HepG2 (cell line): ENCODE measurements around the gene PKDREJ. TPM values are rescaled to one million over a fixed set of nuclear protein-coding genes. Genes with fewer than 3 reads are reported as not detected.

Source experiments
- ATF4 ChIP-seq, 2 experiments: fragments of 450-650 bp in 1 of 2; sonication (generic) in 1 of 2; formaldehyde crosslinking; IDR thresholded peaks; 2 replicates each; pipeline versions ENCODE4 v1.5.0 to v1.8.0; 2020 to 2022; ENCODE audit warnings: mild to moderate bottlenecking in 1 of 2, missing genetic modification reagents in 1 of 2
- ATF7-NPFF ChIP-seq: sonication (generic); formaldehyde crosslinking; IDR thresholded peaks from 2 replicates; pipeline ENCODE4 v1.8.1; 2023; ENCODE audit warnings: mild to moderate bottlenecking, low read depth, missing genetic modification reagents, moderate library complexity
- BORCS8-MEF2B ChIP-seq: sonication (generic); formaldehyde crosslinking; IDR thresholded peaks from 2 replicates; pipeline ENCODE4 v1.8.0; 2022; ENCODE audit warnings: mild to moderate bottlenecking, missing genetic modification reagents
- CREB3 ChIP-seq: sonication (generic); formaldehyde crosslinking; IDR thresholded peaks from 2 replicates; pipeline ENCODE4 v1.5.0; 2020; ENCODE audit warnings: missing genetic modification reagents
- GMEB1 ChIP-seq: sonication (generic); formaldehyde crosslinking; IDR thresholded peaks from 2 replicates; pipeline ENCODE4 v1.5.1; 2020; ENCODE audit warnings: missing genetic modification reagents, mild to moderate bottlenecking, borderline replicate concordance
- MIER3 ChIP-seq: IDR thresholded peaks from 2 replicates; pipeline ENCODE4 v1.6.1; 2016; ENCODE audit warnings: missing compliant biosample characterization, borderline replicate concordance
- PRPF4 ChIP-seq: fragments of 200-400 bp; formaldehyde crosslinking; IDR thresholded peaks from 2 replicates; pipeline ENCODE4 v1.6.1; 2016; ENCODE audit warnings: low read length, low read depth; ENCODE audit not compliant: poor library complexity, severe bottlenecking
- SMC3 ChIP-seq: IDR thresholded peaks from 2 replicates; pipeline ENCODE4 v1.6.1; 2011; ENCODE audit warnings: low read length, improper control_type of control experiment
- TCF7 ChIP-seq: sonication (generic); IDR thresholded peaks from 2 replicates; pipeline ENCODE4 v1.6.1; 2016; ENCODE audit warnings: antibody characterized with exemption, low read depth
- TFDP1 ChIP-seq: IDR thresholded peaks from 2 replicates; pipeline ENCODE4 v1.6.1; 2016; ENCODE audit warnings: missing compliant biosample characterization, missing genetic modification reagents, borderline replicate concordance
- ZBTB34 ChIP-seq: sonication (generic); formaldehyde crosslinking; IDR thresholded peaks from 2 replicates; pipeline ENCODE4 v1.8.0; 2022; ENCODE audit warnings: mild to moderate bottlenecking, missing genetic modification reagents
- ZC3H13 ChIP-seq: sonication (generic); formaldehyde crosslinking; IDR thresholded peaks from 2 replicates; pipeline ENCODE4 v1.8.1; 2023; ENCODE audit warnings: mild to moderate bottlenecking, missing genetic modification reagents, moderate library complexity
- ZFY ChIP-seq: sonication (generic); formaldehyde crosslinking; IDR thresholded peaks from 2 replicates; pipeline ENCODE4 v1.4.0; 2020; ENCODE audit warnings: missing genetic modification reagents
- ZNF317 ChIP-seq: sonication (generic); formaldehyde crosslinking; IDR thresholded peaks from 2 replicates; pipeline ENCODE4 v1.5.0; 2020; ENCODE audit warnings: mild to moderate bottlenecking, missing genetic modification reagents
- ZNF569 ChIP-seq: sonication (generic); formaldehyde crosslinking; IDR thresholded peaks from 2 replicates; pipeline ENCODE4 v1.5.0; 2020; ENCODE audit warnings: mild to moderate bottlenecking, missing genetic modification reagents, moderate library complexity, borderline replicate concordance
- ZNF850 ChIP-seq: sonication (generic); formaldehyde crosslinking; conservative IDR thresholded peaks from 2 replicates; pipeline ENCODE4 v1.9.0; 2021; ENCODE audit warnings: mild to moderate bottlenecking, missing genetic modification reagents
- polyA plus RNA-seq, 8 experiments: library from polyadenylated mRNA; depleted of rRNA in 3 of 8; stranded (reverse) in 7 of 8; unstranded in 1 of 8; fragments of >200 nt; fragmentation: Illumina TruSeq in 4 of 8; extraction: Trizol in 4 of 8; gene quantifications; 2 replicates each; pipeline versions ENCODE4 v1.2.1 to v1.2.3, GENCODE V29; 2011 to 2016; ENCODE audit warnings: low read depth in 4 of 8, missing spikeins in 1 of 8, mixed read lengths in 1 of 8; ENCODE audit not compliant: insufficient read depth in 1 of 8
- total RNA-seq, 5 experiments: library from RNA; depleted of rRNA; stranded (reverse); fragments of >200 nt; fragmentation: Illumina TruSeq; extraction: Trizol; gene quantifications; 2 replicates each; pipeline ENCODE4 v1.2.3, GENCODE V29; 2016; ENCODE audit warnings: low read depth in 1 of 5

The PKDREJ gene
- total and polyA plus RNA-seq, 2 of the 13 experiments (the other 11 are each of a cell fraction or from before 2014, with no cell fraction given), result not detected

- TF ChIP-seq ZC3H13 (CRISPR knock-in tag), result peak; percentile 83
- TF ChIP-seq SMC3, result no peak
- no peak for TF ChIP-seq PRPF4
- TF ChIP-seq TFDP1 (CRISPR knock-in tag), result 0 out of 2 replicates have a peak, but pooled peaks have one; percentile 27
- 0 out of 2 replicates have a peak, but pooled peaks have one; percentile 42 for TF ChIP-seq ZBTB34 (CRISPR knock-in tag)
- peak; percentile 60; the same call in 1 of the 2 replicates for TF ChIP-seq ATF7-NPFF (CRISPR knock-in tag)
- peak in 1 of 2 experiments; percentile 45; a peak in 1 of 4 replicates for TF ChIP-seq ATF4 (CRISPR knock-in tag; IDR thresholded peaks at IDR 0.05)
- 0 out of 2 replicates have a peak, but pooled peaks have one; percentile 56 for TF ChIP-seq BORCS8-MEF2B
- no peak for TF ChIP-seq ZNF850 (CRISPR knock-in tag)
- TF ChIP-seq ZNF317 (CRISPR knock-in tag), result no peak
- peak; percentile 62 for TF ChIP-seq TCF7
- peak; percentile 59; the same call in 1 of the 2 replicates for TF ChIP-seq MIER3 (CRISPR knock-in tag)
- peak; percentile 56; the same call in 1 of the 2 replicates for TF ChIP-seq GMEB1
- TF ChIP-seq ZFY (CRISPR knock-in tag), result peak; percentile 90; the same call in 1 of the 2 replicates
- no peak for TF ChIP-seq ZNF569 (CRISPR knock-in tag)
- TF ChIP-seq CREB3 (CRISPR knock-in tag), result no peak
These were observed 4.5 kb upstream of the PKDREJ start, which contains the start of gene TTC38 (continued) for GRCh38 chr22:46267431-46268279.
